T-helper 1 cell (primary cell): ENCODE data around the gene RAB30.

Experiments used
- DNase-seq, 5 donors: peaks; one replicate each; pipeline ENCODE4 v3.0.0-alpha.2; 2012 to 2020
- total RNA-seq, 4 donors: gene quantifications; one replicate each; lab custom pipeline; 2026; lab: John Stamatoyannopoulos, UW

RAB30 gene
- total RNA-seq, result 26.8 to 82.2 (median 33.0) reads per million in 4 donors

- peak; percentile 86 to 98 (median 93) for DNase-seq
Observed at GRCh38 chr11:83071567-83072349, at the start of gene RAB30. TSS of gene RAB30 (minus strand) at chr11:83071897. CDS start at chr11:82997316, 74,581 bp downstream.

GRCh38 chr11:83120327-83120726, 48.6 kb upstream of the RAB30 start:
- no peak for DNase-seq

- DNase-seq, result no peak
Observed at GRCh38 chr11:83119216-83119615, 47.5 kb upstream of the RAB30 start.

- DNase-seq, result no peak
Observed at GRCh38 chr11:83118814-83119213, 47.1 kb upstream of the RAB30 start.

GRCh38 chr11:83116015-83116641, 44.4 kb upstream of the RAB30 start:
- DNase-seq, result no peak

- DNase-seq, result no peak
Observed at GRCh38 chr11:83115551-83115950, 43.9 kb upstream of the RAB30 start.

- DNase-seq, result no peak
Observed at GRCh38 chr11:83115026-83115425, 43.3 kb upstream of the RAB30 start.

- no peak for DNase-seq
Observed at GRCh38 chr11:83112886-83113285, 41.2 kb upstream of the RAB30 start.

- DNase-seq, result no peak
Observed at GRCh38 chr11:83105168-83105567, 33.5 kb upstream of the RAB30 start.

- no peak for DNase-seq
Observed at GRCh38 chr11:83102834-83103233, 31.1 kb upstream of the RAB30 start.

GRCh38 chr11:83097429-83098075, 25.9 kb upstream of the RAB30 start:
- no peak for DNase-seq

- no peak for DNase-seq
Observed at GRCh38 chr11:83093634-83094033, 21.9 kb upstream of the RAB30 start.

GRCh38 chr11:83092488-83093384, 21.0 kb upstream of the RAB30 start:
- no peak for DNase-seq

- DNase-seq, result no peak
Observed at GRCh38 chr11:83088965-83089364, 17.3 kb upstream of the RAB30 start.

- no peak for DNase-seq
Observed at GRCh38 chr11:83087035-83087434, 15.3 kb upstream of the RAB30 start.

- DNase-seq, result no peak
Observed at GRCh38 chr11:83079820-83080219, 8.1 kb upstream of the RAB30 start.

- DNase-seq, result no peak
Observed at GRCh38 chr11:83078269-83078668, 6.6 kb upstream of the RAB30 start.

- DNase-seq, result no peak
Observed at GRCh38 chr11:83073884-83074283, 2.2 kb upstream of the RAB30 start.

- no peak for DNase-seq
Observed at GRCh38 chr11:83073258-83073657, 1.6 kb upstream of the RAB30 start.

- no peak for DNase-seq
Observed at GRCh38 chr11:83072350-83073242, 899 bp upstream of the RAB30 start.

GRCh38 chr11:83070731-83071566, 748 bp downstream of the RAB30 start:
- DNase-seq, result peak in 3 of 5 donors; percentile 13 to 28 (median 17)
